Esophagus muscularis mucosa (tissue), 4 donors: Measurements from ENCODE around the gene LRFN3. TPM values are rescaled to one million over a fixed set of nuclear protein-coding genes. Genes with fewer than 3 reads are reported as not detected.
A peak's percentile ranks its signal among the peaks of the same experiment; 100 is the strongest.

Experiments used
- DNase-seq: peaks from one replicate; pipeline ENCODE4 v3.0.0-alpha.2; 2017; ENCODE audit errors: extremely low spot score
- H3K27ac ChIP-seq, 4 donors: fragments of 200-600 bp; sonication (generic); replicated peaks in 1 of 4; 1 replicate in 3 of 4; 2 replicates in 1 of 4; pipeline ENCODE4 v1.5.1; 2016 to 2019; ENCODE audit warnings: mild to moderate bottlenecking in 1 of 4
- H3K27me3 ChIP-seq, 4 donors: fragments of 200-600 bp; sonication (generic); one replicate each; pipeline versions ENCODE4 v1.5.1 to v1.6.0; 2016 to 2019
- H3K36me3 ChIP-seq, 4 donors: fragments of 200-600 bp; sonication (generic); one replicate each; pipeline ENCODE4 v1.5.1; 2016 to 2019
- H3K4me1 ChIP-seq, 4 donors: fragments of 200-600 bp; sonication (generic); one replicate each; pipeline ENCODE4 v1.5.1; 2016 to 2019
- H3K4me3 ChIP-seq, 4 donors: fragments of 200-600 bp; sonication (generic); 1 replicate in 2 of 4; 2 replicates in 2 of 4; pipeline ENCODE4 v1.5.1; 2016 to 2019; ENCODE audit warnings: mild to moderate bottlenecking in 4 of 4, moderate library complexity in 1 of 4
- H3K9me3 ChIP-seq, 4 donors: fragments of 200-600 bp; sonication (generic); 1 replicate in 3 of 4; 2 replicates in 1 of 4; pipeline ENCODE4 v1.5.1; 2016 to 2019
- CTCF ChIP-seq, 3 experiments: fragments of 200-600 bp in 2 of 3; fragments of 450-650 bp in 1 of 3; sonication (generic) in 2 of 3; IDR thresholded peaks; one replicate each; pipeline ENCODE4 v1.5.1; 2017 to 2019; ENCODE audit warnings: antibody characterized with exemption in 3 of 3, mild to moderate bottlenecking in 2 of 3, moderate library complexity in 1 of 3
- EP300 ChIP-seq: sonication (generic); formaldehyde crosslinking; IDR thresholded peaks from one replicate; pipeline ENCODE4 v1.6.1; 2017; ENCODE audit warnings: antibody characterized with exemption
- POLR2A ChIP-seq: fragments of 450-650 bp; IDR thresholded peaks from one replicate; pipeline ENCODE4 v1.6.1; 2017; ENCODE audit warnings: antibody characterized with exemption, moderate library complexity, mild to moderate bottlenecking, low read depth
- POLR2AphosphoS5 ChIP-seq, 2 donors: sonication (generic); formaldehyde crosslinking; IDR thresholded peaks; one replicate each; pipeline ENCODE4 v1.6.1; 2017; ENCODE audit warnings: antibody characterized with exemption in 2 of 2
- WGBS: methylation state at CpG from one replicate; pipeline ENCODE4 v1.1.5; 2018; 5-methylcytosine and 5-hydroxymethylcytosine counted together
- intact Hi-C: fragments of 100-400 bp; cut with DNase I; formaldehyde crosslinking; loops from one replicate; pipeline ENCODE4 v1.15.1; 2023
- total RNA-seq, 4 donors: library from RNA; depleted of rRNA; stranded (reverse); fragments of >200 nt; gene quantifications; one replicate each; pipeline versions ENCODE4 v1.1.0 to v1.2.1, GENCODE V29; 2016

The LRFN3 gene
- total RNA-seq, 4 donors from 2014 or later, result 7.5 to 22.6 (median 15.3) TPM

- intact Hi-C loops, result no loop called here
- peaks cover 0 to 75% (median 27%) of the 10 kb centered on the region in 4 donors for H3K27me3 ChIP-seq
- TF ChIP-seq POLR2A (no peak), CTCF (IDR thresholded peaks at IDR 0.05) (no peak), POLR2AphosphoS5 (IDR thresholded peaks at IDR 0.05) (no peak), EP300 (no peak)
- H3K36me3 ChIP-seq, result no peaks in the 10 kb centered on the region
- no peaks in the 10 kb centered on the region for H3K9me3 ChIP-seq
- no peak overlapping the region for H3K27ac ChIP-seq
- 43% methylated on average over 11 of the region's 15 CpGs for WGBS
- H3K4me1 ChIP-seq, result peaks cover 5 to 13% (median 12%) of the 10 kb centered on the region in 4 donors
- H3K4me3 ChIP-seq, result peak overlapping the region in 3 of 4 donors; percentile 19 to 33 (median 23)
- no peak for DNase-seq
These were observed 22.5 kb downstream of the LRFN3 start for GRCh38 chr19:35958660-35959039.

GRCh38 chr19:35959040-35959967 lies 23.1 kb downstream of the LRFN3 start:
- H3K27ac ChIP-seq, result no peak overlapping the region
- H3K4me3 ChIP-seq, result peak overlapping the region; percentile 12 to 33 (median 21)
- TF ChIP-seq POLR2AphosphoS5 (IDR thresholded peaks at IDR 0.05) (no peak), EP300 (no peak), POLR2A (no peak), CTCF (IDR thresholded peaks at IDR 0.05) (peak in 2 of 3 experiments; percentile 31 to 37)
- no peaks in the 10 kb centered on the region for H3K9me3 ChIP-seq
- intact Hi-C loops, result no loop called here
- H3K4me1 ChIP-seq, result peaks cover 5 to 13% (median 12%) of the 10 kb centered on the region in 4 donors
- 11% methylated on average over 8 of the region's 97 CpGs for whole genome bisulfite sequencing
- H3K27me3 ChIP-seq, result peaks cover 0 to 75% (median 27%) of the 10 kb centered on the region in 4 donors
- no peak for DNase-seq
- no peaks in the 10 kb centered on the region for H3K36me3 ChIP-seq

GRCh38 chr19:35959968-35960320 lies 23.8 kb downstream of the LRFN3 start:
- DNase-seq, result no peak
- Histone ChIP-seq H3K27ac (no peak overlapping the region), H3K9me3 (no peaks in the 10 kb centered on the region), H3K4me3 (no peak overlapping the region), H3K27me3 (peaks cover 0 to 75% (median 27%) of the 10 kb centered on the region in 4 donors), H3K4me1 (peaks cover 5 to 13% (median 12%) of the 10 kb centered on the region in 4 donors), H3K36me3 (no peaks in the 10 kb centered on the region)
- TF ChIP-seq POLR2A, result no peak
- no peak for TF ChIP-seq EP300
- TF ChIP-seq POLR2AphosphoS5 (IDR thresholded peaks at IDR 0.05), result no peak
- TF ChIP-seq CTCF (IDR thresholded peaks at IDR 0.05), result no peak
- 54% methylated on average over 8 of the region's 20 CpGs for WGBS
- intact Hi-C loops, result no loop called here

- peaks cover 0 to 71% (median 27%) of the 10 kb centered on the region in 4 donors for H3K27me3 ChIP-seq
- no peak for DNase-seq
- no peak overlapping the region for H3K27ac ChIP-seq
- H3K36me3 ChIP-seq, result no peaks in the 10 kb centered on the region
- H3K4me3 ChIP-seq, result no peak overlapping the region
- H3K9me3 ChIP-seq, result no peaks in the 10 kb centered on the region
- no peak for TF ChIP-seq POLR2A
- TF ChIP-seq POLR2AphosphoS5 (IDR thresholded peaks at IDR 0.05), result no peak
- no peak for TF ChIP-seq CTCF (IDR thresholded peaks at IDR 0.05)
- TF ChIP-seq EP300, result no peak
- H3K4me1 ChIP-seq, result peaks cover 5 to 13% (median 12%) of the 10 kb centered on the region in 4 donors
- 89% methylated on average over 7 of the region's 7 CpGs for WGBS
- intact Hi-C loops, result no loop called here
These were observed 24.3 kb downstream of the LRFN3 start for GRCh38 chr19:35960432-35960972.
